ENCODE measurements around the gene RAB20. TPM values are rescaled to one million over a fixed set of nuclear protein-coding genes. Genes with fewer than 3 reads are reported as not detected.
"Not testable (repeated sequence)": the region's sequence is repeated elsewhere in the genome, so short reads cannot be mapped to it uniquely, and the experiment has no call there.

RAB20 gene
- total RNA-seq, 1 experiment from 2014 or later = 0.88 TPM

GRCh38 chr13:110570886-110571285 lies 9.4 kb upstream of the RAB20 start:
- DNase-seq (ENCODE audit: low spot score) = no peak
- H3K4me3 ChIP-seq (ENCODE audit: low read depth, low read length, poor library complexity, severe bottlenecking) = no peak overlapping the region
- no peak overlapping the region for H3K27ac ChIP-seq (ENCODE audit: low read depth, low read length, poor library complexity, severe bottlenecking)
- TF ChIP-seq CTCF (conservative IDR thresholded peaks at IDR 0.05; ENCODE audit: low read depth, low read length) = no peak
- no TSS peak for BruUV-seq (replicated peaks)
- ChIA-PET CTCF (no interaction called here), POLR2A (ENCODE audit: low non-redundant PET) (no interaction called here)
- intact Hi-C loops (cut with micrococcal nuclease; ENCODE audit: unreplicated experiment) = no loop called here
- H3K4me1 ChIP-seq (ENCODE audit: insufficient read depth, low read length, poor library complexity, severe bottlenecking) = no peaks in the 10 kb centered on the region
- no peaks in the 10 kb centered on the region for H3K36me3 ChIP-seq (ENCODE audit: insufficient read depth, low read length, poor library complexity, severe bottlenecking)
- H3K27me3 ChIP-seq (replicated peaks; ENCODE audit: insufficient read depth, low read depth, low read length, poor library complexity) = peaks cover 19% of the 10 kb centered on the region
- no peaks in the 10 kb centered on the region for H3K9me3 ChIP-seq (ENCODE audit: low read depth, low read length, poor library complexity, severe bottlenecking)

- DNase-seq (ENCODE audit: low spot score); H3K36me3 ChIP-seq (ENCODE audit: insufficient read depth, low read length, poor library complexity, severe bottlenecking); H3K4me1 ChIP-seq (ENCODE audit: insufficient read depth, low read length, poor library complexity, severe bottlenecking); H3K4me3 ChIP-seq (ENCODE audit: low read depth, low read length, poor library complexity, severe bottlenecking); BruUV-seq (replicated peaks); H3K27ac ChIP-seq (ENCODE audit: low read depth, low read length, poor library complexity, severe bottlenecking); H3K9me3 ChIP-seq (ENCODE audit: low read depth, low read length, poor library complexity, severe bottlenecking); POLR2A ChIA-PET (ENCODE audit: low non-redundant PET); intact Hi-C loops (cut with micrococcal nuclease; ENCODE audit: unreplicated experiment): not testable (repeated sequence)
- H3K27me3 ChIP-seq (replicated peaks; ENCODE audit: insufficient read depth, low read depth, low read length, poor library complexity) = peaks cover 18% of the 10 kb centered on the region
- CTCF ChIA-PET = interaction anchor here (0.6 kb wide), 1 partner anchor 44 kb away, joined by 4 read pairs; no protein-coding TSS in a partner anchor
Measured at GRCh38 chr13:110569962-110570361, 8.4 kb upstream of the RAB20 start.

- no peak overlapping the region for H3K4me3 ChIP-seq (ENCODE audit: low read depth, low read length, poor library complexity, severe bottlenecking)
- TF ChIP-seq CTCF (conservative IDR thresholded peaks at IDR 0.05; ENCODE audit: low read depth, low read length) = no peak
- no peak for TF ChIP-seq EZH2 (IDR thresholded peaks at IDR 0.05; ENCODE audit: borderline replicate concordance, low read depth, low read length, poor library complexity, severe bottlenecking)
- no peaks in the 10 kb centered on the region for H3K9me3 ChIP-seq (ENCODE audit: low read depth, low read length, poor library complexity, severe bottlenecking)
- peaks cover 4% of the 10 kb centered on the region for H3K27me3 ChIP-seq (replicated peaks; ENCODE audit: insufficient read depth, low read depth, low read length, poor library complexity)
- BruUV-seq (replicated peaks) = no TSS peak
- H3K36me3 ChIP-seq (ENCODE audit: insufficient read depth, low read length, poor library complexity, severe bottlenecking) = no peaks in the 10 kb centered on the region
- no peaks in the 10 kb centered on the region for H3K4me1 ChIP-seq (ENCODE audit: insufficient read depth, low read length, poor library complexity, severe bottlenecking)
- intact Hi-C loops (cut with micrococcal nuclease; ENCODE audit: unreplicated experiment) = no loop called here
- ChIA-PET POLR2A (ENCODE audit: low non-redundant PET) (no interaction called here), CTCF (no interaction called here)
- no peak overlapping the region for H3K27ac ChIP-seq (ENCODE audit: low read depth, low read length, poor library complexity, severe bottlenecking)
- no peak for DNase-seq (ENCODE audit: low spot score)
Measured at GRCh38 chr13:110568612-110569011, 7.1 kb upstream of the RAB20 start.

GRCh38 chr13:110566171-110566570 lies 4.6 kb upstream of the RAB20 start:
- TF ChIP-seq CTCF (conservative IDR thresholded peaks at IDR 0.05; ENCODE audit: low read depth, low read length) (no peak), EZH2 (IDR thresholded peaks at IDR 0.05; ENCODE audit: borderline replicate concordance, low read depth, low read length, poor library complexity, severe bottlenecking) (no peak)
- no TSS peak for BruUV-seq (replicated peaks)
- ChIA-PET POLR2A (ENCODE audit: low non-redundant PET) (no interaction called here), CTCF (no interaction called here)
- no peaks in the 10 kb centered on the region for H3K36me3 ChIP-seq (ENCODE audit: insufficient read depth, low read length, poor library complexity, severe bottlenecking)
- H3K4me1 ChIP-seq (ENCODE audit: insufficient read depth, low read length, poor library complexity, severe bottlenecking) = peaks cover 2% of the 10 kb centered on the region
- no peak overlapping the region for H3K27ac ChIP-seq (ENCODE audit: low read depth, low read length, poor library complexity, severe bottlenecking)
- no peaks in the 10 kb centered on the region for H3K9me3 ChIP-seq (ENCODE audit: low read depth, low read length, poor library complexity, severe bottlenecking)
- no peak for DNase-seq (ENCODE audit: low spot score)
- peaks cover 3% of the 10 kb centered on the region for H3K27me3 ChIP-seq (replicated peaks; ENCODE audit: insufficient read depth, low read depth, low read length, poor library complexity)
- intact Hi-C loops (cut with micrococcal nuclease; ENCODE audit: unreplicated experiment) = no loop called here
- no peak overlapping the region for H3K4me3 ChIP-seq (ENCODE audit: low read depth, low read length, poor library complexity, severe bottlenecking)
